Activated naive CD4-positive, alpha-beta T cell treated with anti-CD3 and anti-CD28 coated beads for 36 hours (primary cell): ENCODE measurements around the gene GET3. TPM values are rescaled to one million over a fixed set of nuclear protein-coding genes. Genes with fewer than 3 reads are reported as not detected.

Experiments used
- CTCF ChIA-PET: fragments of 350-600 bp; sonication (Branson Sonifier 250); formaldehyde crosslinking; loops from one replicate; lab custom pipeline; 2021; ENCODE audit warnings: antibody characterized with exemption; lab: Charles Lee
- DNase-seq: peaks from one replicate; pipeline ENCODE4 v3.0.0-alpha.2; 2020
- H3K27ac Mint-ChIP-seq: one replicate; pipeline ENCODE4 v1.8.0; 2021; ENCODE audit warnings: mild to moderate bottlenecking, mixed read lengths
- H3K27me3 Mint-ChIP-seq: one replicate; pipeline ENCODE4 v1.8.0; 2021; ENCODE audit warnings: low read depth, mixed read lengths
- H3K36me3 Mint-ChIP-seq: one replicate; pipeline ENCODE4 v1.8.0; 2021; ENCODE audit warnings: low read depth, mixed read lengths
- H3K4me1 Mint-ChIP-seq: one replicate; pipeline ENCODE4 v1.8.0; 2021; ENCODE audit warnings: low read depth, mixed read lengths
- H3K4me3 Mint-ChIP-seq: one replicate; pipeline ENCODE4 v1.8.0; 2021; ENCODE audit warnings: mild to moderate bottlenecking, moderate library complexity, mixed read lengths
- H3K9me3 Mint-ChIP-seq: one replicate; pipeline ENCODE4 v1.8.0; 2021; ENCODE audit warnings: mixed read lengths
- intact Hi-C: fragments of 100-400 bp; cut with micrococcal nuclease; formaldehyde crosslinking; loops from one replicate; pipeline ENCODE4 v1.15.1; 2023
- total RNA-seq, 2 experiments: library from RNA; stranded (reverse); gene quantifications; one replicate each; pipeline ENCODE4 v1.2.3, GENCODE V29; 2021

GET3 gene
- total RNA-seq, 2 experiments from 2014 or later, result 47.7 TPM

DNA sequence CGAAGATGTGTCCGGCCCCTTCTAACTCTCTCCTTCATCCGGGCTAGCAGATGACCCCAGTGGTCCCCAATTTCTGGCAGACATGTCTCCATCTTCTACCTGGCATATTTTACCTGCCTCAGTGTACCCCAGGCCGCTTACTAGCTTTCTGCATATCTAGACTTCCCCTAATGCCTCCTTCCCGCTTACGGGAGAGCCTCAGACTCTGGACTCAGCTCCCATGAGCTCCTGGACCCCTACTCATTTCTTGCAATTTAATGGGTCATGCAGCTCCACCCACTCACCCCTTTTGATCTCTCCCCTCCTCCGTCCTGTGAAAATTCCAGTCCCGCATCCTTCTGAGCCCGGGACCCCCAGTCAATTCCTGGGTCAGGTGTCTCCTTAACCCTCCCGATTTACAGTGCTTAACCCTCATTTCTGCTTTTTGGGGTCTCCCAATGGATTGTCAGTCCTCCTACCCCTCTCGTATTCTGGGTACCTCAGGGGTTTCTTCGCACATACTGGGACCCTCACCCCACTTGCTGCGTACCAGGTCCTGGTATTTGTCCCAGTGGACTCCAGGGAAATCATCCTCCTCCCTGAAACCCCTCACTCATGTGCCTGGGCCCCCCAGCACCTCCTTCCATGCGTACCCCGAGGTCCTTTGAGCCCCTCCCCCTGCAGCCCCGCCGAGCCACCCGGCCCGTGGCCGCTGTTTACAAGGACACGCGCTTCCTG lies 53.5 kb downstream of the GET3 start:
- Mint-ChIP-seq H3K4me3 (peak overlapping the region; percentile 97), H3K36me3 (peaks cover 14% of the 10 kb centered on the region), H3K9me3 (no peaks in the 10 kb centered on the region), H3K27me3 (no peaks in the 10 kb centered on the region), H3K27ac (peak overlapping the region; percentile 96), H3K4me1 (peaks cover 29% of the 10 kb centered on the region)
- DNase-seq, result no peak
- CTCF ChIA-PET, result interaction anchor here (0.9 to 13.8 kb wide), 3 partner anchors 8 to 26 kb away, joined by 4 to 303 read pairs (median 40); partner anchors contain the start of gene HOOK2
- intact Hi-C loops, result loop anchor here (1.0 to 2.0 kb wide), 4 partner anchors 8 to 366 kb away; partner anchors contain the start of genes CALR and PRDX2

DNA sequence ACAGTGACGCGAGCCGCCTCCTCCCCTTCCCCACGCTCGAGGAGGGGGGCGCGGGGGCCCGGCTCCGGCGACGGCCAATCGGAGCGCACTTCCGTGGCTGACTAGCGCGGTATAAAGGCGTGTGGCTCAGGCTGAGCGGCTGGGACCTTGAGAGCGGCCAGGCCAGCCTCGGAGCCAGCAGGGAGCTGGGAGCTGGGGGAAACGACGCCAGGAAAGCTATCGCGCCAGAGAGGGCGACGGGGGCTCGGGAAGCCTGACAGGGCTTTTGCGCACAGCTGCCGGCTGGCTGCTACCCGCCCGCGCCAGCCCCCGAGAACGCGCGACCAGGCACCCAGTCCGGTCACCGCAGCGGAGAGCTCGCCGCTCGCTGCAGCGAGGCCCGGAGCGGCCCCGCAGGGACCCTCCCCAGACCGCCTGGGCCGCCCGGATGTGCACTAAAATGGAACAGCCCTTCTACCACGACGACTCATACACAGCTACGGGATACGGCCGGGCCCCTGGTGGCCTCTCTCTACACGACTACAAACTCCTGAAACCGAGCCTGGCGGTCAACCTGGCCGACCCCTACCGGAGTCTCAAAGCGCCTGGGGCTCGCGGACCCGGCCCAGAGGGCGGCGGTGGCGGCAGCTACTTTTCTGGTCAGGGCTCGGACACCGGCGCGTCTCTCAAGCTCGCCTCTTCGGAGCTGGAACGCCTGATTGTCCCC lies 54.2 kb downstream of the GET3 start, which contains the start of gene JUNB:
Gene JUNB, plus strand, starts transcription at position 142 of the 706 bp plus-strand sequence. Its CDS starts 286 bp downstream, at position 428.
- Mint-ChIP-seq H3K4me3 (peak within 1 kb of the TSS; percentile 97), H3K9me3 (no peaks in the 10 kb centered on the region), H3K4me1 (peaks cover 34% of the 10 kb centered on the region), H3K27me3 (no peaks in the 10 kb centered on the region), H3K36me3 (peaks cover 14% of the 10 kb centered on the region), H3K27ac (peak within 1 kb of the TSS; percentile 96)
- peak; percentile 96 for DNase-seq
- CTCF ChIA-PET, result interaction anchor here (1.0 to 13.8 kb wide), 5 partner anchors 9 to 120 kb away, joined by 3 to 303 read pairs (median 13); partner anchors contain the start of gene HOOK2
- intact Hi-C loops, result loop anchor here (1.0 to 2.0 kb wide), 4 partner anchors 9 to 365 kb away; partner anchors contain the start of genes CALR and PRDX2

DNA sequence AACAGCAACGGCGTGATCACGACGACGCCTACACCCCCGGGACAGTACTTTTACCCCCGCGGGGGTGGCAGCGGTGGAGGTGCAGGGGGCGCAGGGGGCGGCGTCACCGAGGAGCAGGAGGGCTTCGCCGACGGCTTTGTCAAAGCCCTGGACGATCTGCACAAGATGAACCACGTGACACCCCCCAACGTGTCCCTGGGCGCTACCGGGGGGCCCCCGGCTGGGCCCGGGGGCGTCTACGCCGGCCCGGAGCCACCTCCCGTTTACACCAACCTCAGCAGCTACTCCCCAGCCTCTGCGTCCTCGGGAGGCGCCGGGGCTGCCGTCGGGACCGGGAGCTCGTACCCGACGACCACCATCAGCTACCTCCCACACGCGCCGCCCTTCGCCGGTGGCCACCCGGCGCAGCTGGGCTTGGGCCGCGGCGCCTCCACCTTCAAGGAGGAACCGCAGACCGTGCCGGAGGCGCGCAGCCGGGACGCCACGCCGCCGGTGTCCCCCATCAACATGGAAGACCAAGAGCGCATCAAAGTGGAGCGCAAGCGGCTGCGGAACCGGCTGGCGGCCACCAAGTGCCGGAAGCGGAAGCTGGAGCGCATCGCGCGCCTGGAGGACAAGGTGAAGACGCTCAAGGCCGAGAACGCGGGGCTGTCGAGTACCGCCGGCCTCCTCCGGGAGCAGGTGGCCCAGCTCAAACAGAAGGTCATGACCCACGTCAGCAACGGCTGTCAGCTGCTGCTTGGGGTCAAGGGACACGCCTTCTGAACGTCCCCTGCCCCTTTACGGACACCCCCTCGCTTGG lies 55.0 kb downstream of the GET3 start:
- no peaks in the 10 kb centered on the region for H3K27me3 Mint-ChIP-seq
- peak overlapping the region; percentile 97 for H3K4me3 Mint-ChIP-seq
- peak; percentile 80 for DNase-seq
- CTCF ChIA-PET, result interaction anchor here (1.0 to 13.8 kb wide), 5 partner anchors 10 to 121 kb away, joined by 3 to 303 read pairs (median 13); partner anchors contain the start of gene HOOK2
- intact Hi-C loops, result no loop called here
- H3K27ac Mint-ChIP-seq, result peak overlapping the region; percentile 96
- no peaks in the 10 kb centered on the region for H3K9me3 Mint-ChIP-seq
- peaks cover 16% of the 10 kb centered on the region for H3K36me3 Mint-ChIP-seq
- peaks cover 35% of the 10 kb centered on the region for H3K4me1 Mint-ChIP-seq

DNA sequence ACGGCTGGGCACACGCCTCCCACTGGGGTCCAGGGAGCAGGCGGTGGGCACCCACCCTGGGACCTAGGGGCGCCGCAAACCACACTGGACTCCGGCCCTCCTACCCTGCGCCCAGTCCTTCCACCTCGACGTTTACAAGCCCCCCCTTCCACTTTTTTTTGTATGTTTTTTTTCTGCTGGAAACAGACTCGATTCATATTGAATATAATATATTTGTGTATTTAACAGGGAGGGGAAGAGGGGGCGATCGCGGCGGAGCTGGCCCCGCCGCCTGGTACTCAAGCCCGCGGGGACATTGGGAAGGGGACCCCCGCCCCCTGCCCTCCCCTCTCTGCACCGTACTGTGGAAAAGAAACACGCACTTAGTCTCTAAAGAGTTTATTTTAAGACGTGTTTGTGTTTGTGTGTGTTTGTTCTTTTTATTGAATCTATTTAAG lies 55.6 kb downstream of the GET3 start:
- Mint-ChIP-seq H3K27ac (peak overlapping the region; percentile 96), H3K27me3 (no peaks in the 10 kb centered on the region), H3K4me1 (peaks cover 35% of the 10 kb centered on the region)

DNA sequence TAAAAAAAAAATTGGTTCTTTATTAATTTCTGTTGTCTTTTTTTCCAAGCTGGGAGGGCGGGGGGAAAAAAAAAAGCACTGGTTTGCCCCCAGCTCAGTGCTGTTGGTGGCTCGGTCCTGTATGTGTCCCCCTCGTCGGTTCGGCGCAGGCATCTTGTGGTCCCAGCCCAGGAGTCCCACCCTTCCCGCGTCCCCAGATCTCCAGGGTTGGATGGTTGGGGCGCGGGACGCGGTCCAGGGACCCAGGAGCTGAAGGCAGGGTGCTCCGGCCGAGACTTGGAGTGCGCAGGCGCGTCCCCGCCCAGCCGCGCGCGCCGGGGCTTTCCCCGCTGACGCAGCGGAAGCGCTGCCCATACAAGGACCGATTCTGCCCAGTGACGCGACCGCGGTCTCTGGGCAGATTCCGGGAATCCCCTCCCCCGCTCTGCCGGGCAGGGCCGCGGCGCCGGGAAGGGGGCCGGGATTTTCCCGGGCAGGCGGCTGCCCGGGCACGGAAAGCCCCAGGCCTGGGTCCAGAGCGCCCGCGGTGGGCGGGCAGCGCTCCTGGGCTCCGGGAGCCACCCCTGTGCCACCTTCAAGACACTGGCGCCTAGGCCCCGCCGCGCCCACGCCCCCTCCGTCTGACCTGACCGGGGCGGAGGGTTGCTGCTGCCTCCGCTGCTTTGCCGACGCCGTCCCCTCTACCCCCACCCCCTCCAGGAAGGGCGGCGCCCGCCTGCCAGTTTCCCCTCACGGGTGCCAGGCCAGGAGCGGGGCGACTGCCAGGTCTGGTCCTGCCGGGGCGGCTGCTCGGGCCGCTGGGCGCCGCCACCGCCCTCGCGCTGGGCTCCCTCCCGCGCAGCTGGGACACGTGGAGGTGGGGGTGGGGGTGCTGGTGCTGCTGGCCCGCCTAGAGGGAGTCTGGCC lies 56.2 kb downstream of the GET3 start:
- H3K9me3 Mint-ChIP-seq, result no peaks in the 10 kb centered on the region
- CTCF ChIA-PET, result interaction anchor here (1.3 to 13.8 kb wide), 5 partner anchors 11 to 54 kb away, joined by 3 to 341 read pairs (median 40); partner anchors contain the start of gene HOOK2
- peaks cover 16% of the 10 kb centered on the region for H3K36me3 Mint-ChIP-seq
- H3K27ac Mint-ChIP-seq, result peak overlapping the region; percentile 96
- peak; percentile 93 for DNase-seq
- intact Hi-C loops, result loop anchor here (1.0 kb wide), 2 partner anchors 59 to 112 kb away; partner anchors contain the start of genes DHPS and TRIR
- H3K4me1 Mint-ChIP-seq, result peaks cover 31% of the 10 kb centered on the region
- no peaks in the 10 kb centered on the region for H3K27me3 Mint-ChIP-seq
- H3K4me3 Mint-ChIP-seq, result peak overlapping the region; percentile 97

More for the DNA sequence above, 55.6 kb downstream of the GET3 start:
- Mint-ChIP-seq H3K9me3 (no peaks in the 10 kb centered on the region), H3K4me3 (peak overlapping the region; percentile 97), H3K36me3 (peaks cover 16% of the 10 kb centered on the region)
- intact Hi-C loops, result loop anchor here (1.0 kb wide), 2 partner anchors 59 to 112 kb away; partner anchors contain the start of genes DHPS and TRIR
- CTCF ChIA-PET, result interaction anchor here (1.3 to 13.8 kb wide), 4 partner anchors 10 to 55 kb away, joined by 3 to 303 read pairs (median 26); partner anchors contain the start of gene HOOK2
- DNase-seq, result no peak

DNA sequence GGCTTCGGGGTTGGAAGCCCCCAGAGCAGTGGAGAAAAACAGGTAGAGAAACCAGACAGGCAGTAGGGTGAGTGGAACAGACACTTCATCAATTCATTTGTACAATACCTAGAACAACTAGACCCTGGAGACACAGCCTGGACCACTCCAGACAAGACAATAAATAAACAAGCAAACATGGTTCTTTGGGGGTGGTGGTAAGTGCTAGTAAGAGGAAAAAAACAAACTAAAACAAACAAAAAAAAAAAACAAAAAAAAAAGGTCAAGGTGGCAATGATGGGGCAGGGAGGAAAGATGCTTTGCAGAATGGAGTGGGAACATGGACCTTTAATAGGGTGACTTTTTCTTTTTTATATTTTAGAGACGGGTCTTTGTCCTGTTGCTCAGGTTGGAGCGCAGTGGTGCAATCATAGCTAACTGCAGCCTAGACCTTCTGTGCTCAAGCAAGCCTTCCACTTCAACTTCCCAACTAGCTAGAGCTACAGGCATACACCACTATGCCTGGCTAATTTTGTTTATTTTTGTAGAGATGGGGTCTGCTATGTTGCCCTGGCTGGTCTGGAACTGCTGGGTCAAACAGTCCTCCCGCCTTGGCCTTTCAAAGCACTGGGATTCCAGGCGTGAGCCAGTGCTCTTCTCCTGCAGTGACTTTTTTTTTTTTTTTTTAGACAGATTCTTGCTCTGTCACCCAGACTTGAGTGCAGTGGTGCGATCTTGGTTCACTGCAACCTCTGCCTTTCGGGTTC lies 57.1 kb downstream of the GET3 start:
- intact Hi-C loops, result no loop called here
- Mint-ChIP-seq H3K36me3 (peaks cover 18% of the 10 kb centered on the region), H3K27me3 (no peaks in the 10 kb centered on the region), H3K4me1 (peaks cover 24% of the 10 kb centered on the region), H3K27ac (peak overlapping the region; percentile 95), H3K4me3 (peak overlapping the region; percentile 81), H3K9me3 (no peaks in the 10 kb centered on the region)
- CTCF ChIA-PET, result interaction anchor here (0.6 to 13.8 kb wide), 7 partner anchors 12 to 300 kb away, joined by 3 to 341 read pairs (median 17); partner anchors contain the start of genes HOOK2 and TRIR
- no peak for DNase-seq

DNA sequence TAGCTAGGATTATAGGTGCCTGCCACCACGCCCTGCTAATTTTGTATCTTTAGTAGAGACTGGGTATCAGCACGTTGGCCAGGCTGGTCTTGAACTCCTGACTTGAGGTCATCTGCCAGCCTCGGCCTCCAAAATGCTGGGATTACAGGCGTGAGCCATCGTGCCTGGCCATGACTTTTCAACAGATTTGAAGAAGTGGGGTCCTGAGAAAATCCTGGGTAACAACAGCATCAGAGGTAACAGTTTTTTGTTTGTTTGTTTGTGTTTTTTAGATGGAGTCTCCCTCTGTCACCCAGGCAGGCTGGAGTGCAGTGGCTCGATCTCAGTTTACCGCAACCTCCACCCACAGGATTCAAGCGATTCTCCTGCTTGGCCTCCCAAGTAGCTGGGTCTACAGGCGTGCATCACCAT lies 57.7 kb downstream of the GET3 start:
- no peaks in the 10 kb centered on the region for H3K9me3 Mint-ChIP-seq
- H3K36me3 Mint-ChIP-seq, result peaks cover 22% of the 10 kb centered on the region
- CTCF ChIA-PET, result interaction anchor here (0.6 to 13.8 kb wide), 9 partner anchors 8 to 299 kb away, joined by 3 to 341 read pairs (median 10); partner anchors contain the start of genes HOOK2 and TRIR
- DNase-seq, result no peak
- H3K27ac Mint-ChIP-seq, result peak overlapping the region; percentile 95
- intact Hi-C loops, result loop anchor here (5.0 kb wide), 1 partner anchor 33 kb away; no protein-coding TSS in a partner anchor
- H3K4me3 Mint-ChIP-seq, result peak overlapping the region; percentile 81
- peaks cover 28% of the 10 kb centered on the region for H3K4me1 Mint-ChIP-seq
- H3K27me3 Mint-ChIP-seq, result no peaks in the 10 kb centered on the region

DNA sequence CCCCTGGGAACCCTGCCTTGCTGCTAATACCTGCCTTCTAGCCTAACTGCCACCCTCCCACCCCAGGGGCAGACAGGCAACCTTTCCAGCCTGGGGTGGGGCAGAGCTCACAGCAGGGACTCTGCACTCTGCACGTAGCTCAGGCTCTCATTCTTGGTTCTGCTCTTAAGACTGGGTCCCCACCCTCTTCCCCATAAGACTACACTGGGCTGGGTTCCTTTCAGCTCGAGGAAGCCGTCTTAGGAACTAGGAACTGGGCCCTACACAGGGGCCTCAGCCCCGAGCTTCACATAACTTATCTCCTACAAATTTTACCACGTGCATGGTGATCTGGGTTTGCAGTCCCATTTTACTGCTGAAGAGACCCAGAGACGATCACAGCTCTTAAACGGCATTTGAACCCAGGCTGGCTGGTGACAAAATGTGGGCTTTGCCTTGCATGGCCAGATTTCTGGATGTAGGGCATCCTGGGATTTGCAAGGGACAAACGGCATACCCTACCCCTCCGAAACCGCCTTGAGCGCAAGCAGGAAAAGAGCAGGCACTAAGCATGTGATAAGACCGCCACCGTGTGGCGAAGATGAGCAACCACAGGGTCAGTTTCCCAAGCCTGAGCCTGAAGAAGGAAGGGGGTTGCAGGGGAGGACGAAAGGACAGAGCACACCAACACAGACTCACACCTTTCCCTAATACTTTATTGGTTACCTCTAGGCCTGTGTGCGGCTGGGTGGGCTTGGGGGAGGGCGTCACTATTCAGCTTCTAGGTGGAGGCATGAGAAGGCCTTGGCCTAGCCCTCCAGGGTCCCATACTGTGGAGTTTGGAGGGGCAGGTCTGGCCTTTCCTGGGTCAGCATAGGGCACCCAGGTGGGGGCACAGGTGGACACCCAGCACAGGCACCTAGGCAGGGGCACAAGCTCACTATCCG lies 59.1 kb downstream of the GET3 start:
- H3K4me1 Mint-ChIP-seq, result peaks cover 40% of the 10 kb centered on the region
- H3K9me3 Mint-ChIP-seq, result no peaks in the 10 kb centered on the region
- peak overlapping the region; percentile 67 for H3K4me3 Mint-ChIP-seq
- H3K36me3 Mint-ChIP-seq, result peaks cover 23% of the 10 kb centered on the region
- intact Hi-C loops, result loop anchor here (1.0 to 5.0 kb wide), 4 partner anchors 19 to 79 kb away; no protein-coding TSS in a partner anchor
- H3K27me3 Mint-ChIP-seq, result no peaks in the 10 kb centered on the region
- CTCF ChIA-PET, result interaction anchor here (0.8 to 13.8 kb wide), 24 partner anchors 9 to 183 kb away, joined by 3 to 341 read pairs (median 4); partner anchors contain the start of genes GET3, HOOK2, RNASEH2A and RTBDN
- H3K27ac Mint-ChIP-seq, result peak overlapping the region; percentile 74
- DNase-seq, result peak; percentile 84

DNA sequence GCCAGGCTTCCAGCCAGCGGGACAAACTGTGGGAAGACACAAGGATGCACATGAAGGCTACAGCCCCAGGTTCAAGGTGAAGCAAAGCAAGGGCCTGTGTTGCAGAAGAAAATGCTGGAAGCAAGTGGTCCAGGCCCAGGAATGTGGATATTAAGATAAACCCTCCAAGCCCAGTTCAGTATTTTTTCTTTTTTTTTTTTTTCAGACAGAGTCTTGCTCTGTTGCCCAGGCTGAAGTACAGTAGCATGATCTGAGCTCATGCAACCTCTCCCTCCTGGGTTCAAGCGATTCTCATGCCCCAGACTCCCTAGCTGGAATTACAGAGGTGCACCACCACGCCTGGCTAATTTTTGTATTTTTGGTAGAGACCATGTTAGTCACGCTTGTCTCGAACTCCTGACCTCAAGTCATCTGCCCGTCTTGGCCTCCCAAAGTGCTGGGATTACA lies 59.9 kb downstream of the GET3 start:
- DNase-seq, result no peak
- Mint-ChIP-seq H3K27ac (no peak overlapping the region), H3K4me3 (no peak overlapping the region), H3K4me1 (peaks cover 41% of the 10 kb centered on the region), H3K9me3 (no peaks in the 10 kb centered on the region), H3K36me3 (peaks cover 20% of the 10 kb centered on the region), H3K27me3 (no peaks in the 10 kb centered on the region)
- CTCF ChIA-PET, result interaction anchor here (0.9 to 13.8 kb wide), 11 partner anchors 9 to 76 kb away, joined by 3 to 341 read pairs (median 4); partner anchors contain the start of genes HOOK2 and RNASEH2A
- intact Hi-C loops, result loop anchor here (2.0 to 5.0 kb wide), 2 partner anchors 35 to 50 kb away; no protein-coding TSS in a partner anchor
